Measurements from ENCODE around the gene CCS. TPM values are rescaled to one million over a fixed set of nuclear protein-coding genes. Genes with fewer than 3 reads are reported as not detected.
A peak's percentile ranks its signal among the peaks of the same experiment; 100 is the strongest.

Gene CCS
- total and polyA plus RNA-seq, 9 of the 15 experiments (the other 6 are each of a cell fraction or from before 2014, with no cell fraction given): 1.1 to 46.6 (median 26.8) TPM

DNA sequence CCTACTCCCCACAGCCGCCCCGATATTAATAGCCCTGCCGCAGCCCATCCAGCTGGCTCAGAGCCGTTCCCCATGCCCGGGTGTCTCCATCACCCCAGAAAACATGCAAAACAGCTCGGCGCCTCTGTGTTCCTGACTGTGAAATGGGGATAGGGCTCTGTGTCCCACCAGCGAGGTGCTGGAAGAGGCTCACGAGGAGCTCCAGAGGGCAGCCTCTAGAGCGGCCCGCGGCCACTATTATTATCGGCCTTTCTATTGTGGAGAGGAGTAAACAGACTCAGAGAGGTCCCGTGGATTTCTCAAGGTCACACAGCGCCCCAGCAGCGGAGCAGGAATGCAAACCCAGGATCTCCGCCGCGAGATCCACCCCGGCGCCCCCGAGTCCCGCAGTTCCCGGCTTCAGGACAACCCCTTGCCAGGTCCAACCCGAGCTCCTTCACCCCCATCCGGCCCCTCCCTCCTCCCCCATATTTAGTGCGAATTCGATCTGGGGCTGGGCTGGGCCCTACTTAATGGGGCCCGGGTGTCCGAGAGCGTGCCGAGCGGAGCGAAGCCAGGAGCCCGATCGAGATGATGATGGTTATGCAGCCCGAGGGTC, 46.5 kb upstream of the CCS start, which contains the start of gene ACTN3 (continued):
- TF ChIP-seq TRIM25 (IDR thresholded peaks at IDR 0.05; ENCODE audit: borderline replicate concordance): 0 out of 2 replicates have a peak, but pooled peaks have one; percentile 52
- TF ChIP-seq JUN (IDR thresholded peaks at IDR 0.05; ENCODE audit: borderline replicate concordance, low read depth, low read length): no peak
- TF ChIP-seq JUN (CRISPR knock-in tag; IDR thresholded peaks at IDR 0.05; ENCODE audit: borderline replicate concordance): no peak
- no peak for TF ChIP-seq POLR2AphosphoS2 (IDR thresholded peaks at IDR 0.05; ENCODE audit: low read length)
- TF ChIP-seq LEF1 (IDR thresholded peaks at IDR 0.05): no peak
- TF ChIP-seq, protein P1, sequence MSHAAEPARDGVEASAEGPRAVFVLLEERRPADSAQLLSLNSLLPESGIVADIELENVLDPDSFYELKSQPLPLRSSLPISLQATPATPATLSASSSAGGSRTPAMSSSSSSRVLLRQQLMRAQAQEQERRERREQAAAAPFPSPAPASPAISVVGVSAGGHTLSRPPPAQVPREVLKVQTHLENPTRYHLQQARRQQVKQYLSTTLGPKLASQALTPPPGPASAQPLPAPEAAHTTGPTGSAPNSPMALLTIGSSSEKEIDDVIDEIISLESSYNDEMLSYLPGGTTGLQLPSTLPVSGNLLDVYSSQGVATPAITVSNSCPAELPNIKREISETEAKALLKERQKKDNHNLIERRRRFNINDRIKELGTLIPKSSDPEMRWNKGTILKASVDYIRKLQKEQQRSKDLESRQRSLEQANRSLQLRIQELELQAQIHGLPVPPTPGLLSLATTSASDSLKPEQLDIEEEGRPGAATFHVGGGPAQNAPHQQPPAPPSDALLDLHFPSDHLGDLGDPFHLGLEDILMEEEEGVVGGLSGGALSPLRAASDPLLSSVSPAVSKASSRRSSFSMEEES (CRISPR knock-in tag; IDR thresholded peaks at IDR 0.05): no peak
- TF ChIP-seq ZNF41 (CRISPR knock-in tag; conservative IDR thresholded peaks at IDR 0.05): no peak
- no peak for TF ChIP-seq CBX8 (IDR thresholded peaks at IDR 0.05; ENCODE audit: borderline replicate concordance, extremely low read depth, low read depth, low read length, poor library complexity, severe bottlenecking)
- TF ChIP-seq, protein P2, sequence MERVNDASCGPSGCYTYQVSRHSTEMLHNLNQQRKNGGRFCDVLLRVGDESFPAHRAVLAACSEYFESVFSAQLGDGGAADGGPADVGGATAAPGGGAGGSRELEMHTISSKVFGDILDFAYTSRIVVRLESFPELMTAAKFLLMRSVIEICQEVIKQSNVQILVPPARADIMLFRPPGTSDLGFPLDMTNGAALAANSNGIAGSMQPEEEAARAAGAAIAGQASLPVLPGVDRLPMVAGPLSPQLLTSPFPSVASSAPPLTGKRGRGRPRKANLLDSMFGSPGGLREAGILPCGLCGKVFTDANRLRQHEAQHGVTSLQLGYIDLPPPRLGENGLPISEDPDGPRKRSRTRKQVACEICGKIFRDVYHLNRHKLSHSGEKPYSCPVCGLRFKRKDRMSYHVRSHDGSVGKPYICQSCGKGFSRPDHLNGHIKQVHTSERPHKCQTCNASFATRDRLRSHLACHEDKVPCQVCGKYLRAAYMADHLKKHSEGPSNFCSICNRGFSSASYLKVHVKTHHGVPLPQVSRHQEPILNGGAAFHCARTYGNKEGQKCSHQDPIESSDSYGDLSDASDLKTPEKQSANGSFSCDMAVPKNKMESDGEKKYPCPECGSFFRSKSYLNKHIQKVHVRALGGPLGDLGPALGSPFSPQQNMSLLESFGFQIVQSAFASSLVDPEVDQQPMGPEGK (CRISPR knock-in tag; IDR thresholded peaks at IDR 0.05; ENCODE audit: borderline replicate concordance): no peak
- no peak for TF ChIP-seq HLTF (IDR thresholded peaks at IDR 0.05)
- TF ChIP-seq LARP7 (IDR thresholded peaks at IDR 0.05): no peak
- TF ChIP-seq NR2F6 (CRISPR knock-in tag; IDR thresholded peaks at IDR 0.05): no peak
- no peak for TF ChIP-seq FOSL1 (tag; conservative IDR thresholded peaks at IDR 0.05)
- no peak for TF ChIP-seq SAFB (IDR thresholded peaks at IDR 0.05; ENCODE audit: borderline replicate concordance, low read depth, low read length)
- no peak for TF ChIP-seq SUPT5H (IDR thresholded peaks at IDR 0.05)
- TF ChIP-seq NONO (IDR thresholded peaks at IDR 0.05; ENCODE audit: low read depth in 2 of 2, low read length in 1 of 2): no peak
- TF ChIP-seq, protein P3, sequence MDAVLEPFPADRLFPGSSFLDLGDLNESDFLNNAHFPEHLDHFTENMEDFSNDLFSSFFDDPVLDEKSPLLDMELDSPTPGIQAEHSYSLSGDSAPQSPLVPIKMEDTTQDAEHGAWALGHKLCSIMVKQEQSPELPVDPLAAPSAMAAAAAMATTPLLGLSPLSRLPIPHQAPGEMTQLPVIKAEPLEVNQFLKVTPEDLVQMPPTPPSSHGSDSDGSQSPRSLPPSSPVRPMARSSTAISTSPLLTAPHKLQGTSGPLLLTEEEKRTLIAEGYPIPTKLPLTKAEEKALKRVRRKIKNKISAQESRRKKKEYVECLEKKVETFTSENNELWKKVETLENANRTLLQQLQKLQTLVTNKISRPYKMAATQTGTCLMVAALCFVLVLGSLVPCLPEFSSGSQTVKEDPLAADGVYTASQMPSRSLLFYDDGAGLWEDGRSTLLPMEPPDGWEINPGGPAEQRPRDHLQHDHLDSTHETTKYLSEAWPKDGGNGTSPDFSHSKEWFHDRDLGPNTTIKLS (IDR thresholded peaks at IDR 0.05; ENCODE audit: borderline replicate concordance, low read depth): no peak
